ENCODE measurements around the gene SLC26A2. TPM values are rescaled to one million over a fixed set of nuclear protein-coding genes. Genes with fewer than 3 reads are reported as not detected.

SLC26A2 gene
- total RNA-seq, 1 donor = 20.2 TPM

- DNase-seq (ENCODE audit: low read depth) = no peak
- TF ChIP-seq CTCF (IDR thresholded peaks at IDR 0.05; ENCODE audit: insufficient read depth, low read length) = no peak
- H3K4me3 ChIP-seq (ENCODE audit: low read depth, low read length) = no peak overlapping the region
These were observed 53.4 kb downstream of the SLC26A2 start for GRCh38 chr5:150013931-150014330.

- no peak overlapping the region for H3K4me3 ChIP-seq (ENCODE audit: low read depth, low read length)
These were observed 53.9 kb downstream of the SLC26A2 start for GRCh38 chr5:150014456-150014855.

GRCh38 chr5:150015415-150015814 lies 54.9 kb downstream of the SLC26A2 start:
- H3K4me3 ChIP-seq (ENCODE audit: low read depth, low read length) = no peak overlapping the region
- no peak for TF ChIP-seq CTCF (IDR thresholded peaks at IDR 0.05; ENCODE audit: insufficient read depth, low read length)
- no peak for DNase-seq (ENCODE audit: low read depth)

More at GRCh38 chr5:150014456-150014855, 53.9 kb downstream of the SLC26A2 start:
- TF ChIP-seq CTCF (IDR thresholded peaks at IDR 0.05; ENCODE audit: insufficient read depth, low read length) = no peak
- DNase-seq (ENCODE audit: low read depth) = no peak

GRCh38 chr5:150016537-150016936 lies 56.0 kb downstream of the SLC26A2 start:
- no peak for DNase-seq (ENCODE audit: low read depth)
- H3K4me3 ChIP-seq (ENCODE audit: low read depth, low read length) = no peak overlapping the region

GRCh38 chr5:150017226-150018005 lies 56.9 kb downstream of the SLC26A2 start:
- H3K4me3 ChIP-seq (ENCODE audit: low read depth, low read length) = no peak overlapping the region
- DNase-seq (ENCODE audit: low read depth) = peak; percentile 65
- TF ChIP-seq CTCF (IDR thresholded peaks at IDR 0.05; ENCODE audit: insufficient read depth, low read length) = no peak

More at GRCh38 chr5:150016537-150016936, 56.0 kb downstream of the SLC26A2 start:
- no peak for TF ChIP-seq CTCF (IDR thresholded peaks at IDR 0.05; ENCODE audit: insufficient read depth, low read length)

- H3K4me3 ChIP-seq (ENCODE audit: low read depth, low read length) = no peak overlapping the region
- DNase-seq (ENCODE audit: low read depth) = no peak
- no peak for TF ChIP-seq CTCF (IDR thresholded peaks at IDR 0.05; ENCODE audit: insufficient read depth, low read length)
These were observed 59.7 kb downstream of the SLC26A2 start for GRCh38 chr5:150020249-150020648.

Measured in fibroblast of the aortic adventitia (primary cell).